ENCODE measurements around the gene COPZ2. TPM values are rescaled to one million over a fixed set of nuclear protein-coding genes. Genes with fewer than 3 reads are reported as not detected.
"Not testable (repeated sequence)": the region's sequence is repeated elsewhere in the genome, so short reads cannot be mapped to it uniquely, and the experiment has no call there.

COPZ2 gene
- total RNA-seq, 1 experiment from 2014 or later, result 40.0 TPM

GRCh38 chr17:48056246-48056745 is 18.7 kb upstream of the COPZ2 start:
- no peak for DNase-seq (ENCODE audit: low spot score)

DNA sequence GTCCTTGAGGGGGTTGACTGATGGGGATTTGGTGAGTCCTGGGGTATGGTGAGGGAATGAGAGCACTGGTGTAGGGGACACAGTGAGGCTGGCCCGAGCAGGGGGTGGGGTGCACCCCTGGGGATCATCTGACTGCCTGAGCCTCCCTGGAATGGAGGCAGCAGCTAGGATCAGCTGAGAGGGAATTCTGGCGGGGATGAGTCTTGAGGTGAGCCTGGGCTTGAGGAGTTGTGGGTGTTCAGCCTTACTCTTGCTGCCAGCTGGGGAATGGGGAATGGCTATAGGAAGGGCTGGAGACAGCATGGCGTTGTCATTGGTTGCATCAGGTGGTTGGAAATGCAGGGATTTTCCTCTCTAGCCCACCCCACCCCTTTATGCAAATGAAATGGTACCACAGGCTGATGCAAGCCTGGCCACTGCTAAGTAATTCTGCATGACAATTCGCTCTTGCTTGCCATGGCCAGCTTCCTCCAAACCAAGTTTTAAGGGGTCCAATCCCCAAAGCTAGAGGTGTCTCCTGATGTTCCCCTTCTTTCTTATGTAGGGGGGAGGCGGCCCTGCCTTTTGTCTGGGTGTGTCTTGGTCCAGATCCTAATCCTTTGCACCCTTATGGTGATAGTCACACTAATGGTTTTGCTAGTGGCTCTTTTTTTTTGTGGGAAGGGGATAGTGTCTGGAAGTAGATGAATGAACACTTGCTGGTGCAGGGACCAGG is 18.1 kb upstream of the COPZ2 start:
- peak; percentile 85 for DNase-seq (ENCODE audit: low spot score)

DNA sequence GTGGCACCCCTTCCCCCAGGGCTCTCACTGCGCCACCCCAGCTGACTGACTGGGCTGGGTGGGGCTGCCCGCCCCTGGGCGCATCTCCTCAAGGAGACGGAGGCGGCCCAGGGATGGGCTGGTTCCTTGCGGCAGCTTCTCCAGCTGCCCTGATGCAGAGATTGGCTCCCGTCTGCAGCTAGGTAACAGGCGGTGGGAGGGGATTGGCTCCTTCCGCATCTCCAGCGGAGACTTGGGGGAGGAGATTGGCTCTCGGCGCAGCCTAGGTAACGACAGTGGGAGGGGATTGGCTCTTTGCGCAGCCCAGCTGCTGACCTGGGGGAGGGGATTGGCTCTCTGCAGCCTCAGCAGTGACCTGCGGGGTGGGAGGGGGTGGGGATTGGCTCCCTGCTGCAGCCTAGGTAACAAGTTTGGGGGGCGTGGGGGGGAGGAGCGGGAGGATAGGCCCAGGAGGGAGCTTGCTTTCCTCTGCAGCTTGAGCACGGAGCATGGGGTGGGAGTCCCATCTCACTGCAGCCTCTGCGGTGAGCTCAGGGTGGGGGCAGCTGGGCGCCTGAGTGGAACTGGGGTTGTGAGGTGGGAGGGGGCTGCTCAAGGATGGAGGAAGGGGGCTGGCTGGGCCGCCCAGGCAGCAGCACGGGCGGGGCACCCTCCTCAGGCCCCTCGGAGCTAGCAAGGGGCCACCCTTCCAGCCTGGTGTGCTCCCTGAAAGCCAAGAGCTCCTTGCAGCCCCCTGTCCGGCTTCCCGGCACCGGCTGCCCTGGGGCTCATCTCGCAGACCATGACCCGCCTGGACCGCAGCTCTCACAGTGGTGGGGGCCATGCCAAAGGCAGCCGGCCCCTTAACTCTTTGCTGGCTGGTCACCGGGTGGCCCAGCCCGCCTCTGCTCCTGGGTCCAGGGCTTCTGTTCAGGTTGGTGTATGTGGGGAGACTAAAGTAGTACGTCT is 16.9 kb upstream of the COPZ2 start:
- peak; percentile 87 for DNase-seq (ENCODE audit: low spot score)

- DNase-seq (ENCODE audit: low spot score), result no peak
Observed at GRCh38 chr17:48053758-48054237, 16.2 kb upstream of the COPZ2 start.

DNA sequence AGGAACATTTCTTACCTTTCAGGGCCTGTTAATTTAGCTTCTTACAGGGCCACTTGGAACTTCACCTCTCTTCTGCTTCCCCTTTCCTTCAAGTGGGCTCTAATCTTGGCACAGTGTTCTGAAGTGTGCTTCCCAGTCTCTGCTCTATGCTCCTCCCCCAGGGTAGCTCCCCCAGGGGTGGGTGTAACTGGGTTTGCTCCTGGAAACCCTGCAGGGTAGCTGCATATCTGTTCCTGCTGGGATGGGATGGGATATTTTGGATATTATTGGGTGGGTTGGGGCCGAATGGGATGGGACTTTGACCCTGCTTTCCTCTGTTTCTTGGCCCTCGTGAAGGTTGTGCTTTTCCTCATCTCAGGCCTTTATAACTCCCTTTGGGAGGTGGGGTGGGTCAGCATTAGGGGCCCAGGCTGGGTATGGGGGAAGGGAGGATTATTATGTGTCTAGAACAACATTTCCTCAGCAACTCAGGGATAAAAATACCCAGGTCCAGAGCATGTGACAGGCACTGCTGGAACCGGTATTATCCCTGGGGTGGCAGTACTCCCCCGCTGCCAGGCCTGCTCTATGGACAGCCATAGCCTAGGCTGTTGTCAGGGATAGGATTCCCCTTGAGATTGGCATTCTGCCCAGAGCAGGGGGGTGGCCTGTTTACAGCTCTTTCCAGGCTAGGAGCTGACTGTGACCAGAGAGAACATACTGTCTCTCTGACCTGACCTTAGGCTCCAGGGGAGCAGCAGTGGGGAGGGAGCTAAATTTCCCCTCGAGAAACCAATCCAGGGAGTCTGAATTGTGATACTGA is 15.6 kb upstream of the COPZ2 start:
- no peak for DNase-seq (ENCODE audit: low spot score)

- DNase-seq (ENCODE audit: low spot score), result no peak
Observed at GRCh38 chr17:48051706-48052486, 14.3 kb upstream of the COPZ2 start.

- DNase-seq (ENCODE audit: low spot score), result no peak
Observed at GRCh38 chr17:48051283-48051682, 13.7 kb upstream of the COPZ2 start.

DNA sequence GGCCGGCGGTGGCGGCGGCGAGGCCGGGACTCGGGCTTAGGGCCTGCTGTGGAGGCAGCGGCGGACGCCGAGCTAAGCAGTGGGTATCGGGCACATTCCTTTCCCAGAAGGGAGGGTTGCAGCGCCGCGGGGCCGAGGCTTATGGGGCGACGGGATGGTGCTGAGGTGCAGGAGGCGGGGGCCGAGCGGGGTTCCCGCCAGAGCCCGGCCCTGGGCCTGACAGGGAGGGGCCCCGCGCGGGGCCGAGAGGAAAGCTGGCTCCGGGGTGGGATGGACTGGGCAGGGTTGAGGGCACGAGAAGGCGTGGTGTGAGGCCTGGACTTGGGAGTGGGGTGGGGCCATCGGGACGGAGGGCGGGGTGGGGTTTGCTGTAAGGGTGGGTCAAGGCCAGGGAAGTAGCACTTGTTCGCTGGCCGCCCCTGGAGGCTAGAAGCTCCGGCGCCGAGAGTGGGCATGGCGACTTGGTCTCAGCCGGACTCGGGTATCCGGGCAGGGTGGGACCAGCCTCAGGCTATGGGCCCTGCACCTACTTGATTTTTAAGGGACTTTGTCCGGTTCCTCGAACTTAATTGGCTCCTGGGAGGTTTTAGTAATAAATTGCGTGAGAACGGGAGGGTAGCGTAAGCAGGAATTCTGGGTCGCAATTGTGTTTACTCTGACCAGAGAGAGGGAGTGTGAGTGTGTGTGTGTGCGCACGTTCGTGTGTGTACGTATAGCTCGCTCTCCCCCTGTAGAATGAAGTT is 11.0 kb upstream of the COPZ2 start:
- peak; percentile 94 for DNase-seq (ENCODE audit: low spot score)

- peak; percentile 100 for DNase-seq (ENCODE audit: low spot score)
Observed at GRCh38 chr17:48047741-48048383, 10.3 kb upstream of the COPZ2 start, which contains the start of gene NFE2L1. TSS of gene NFE2L1 (plus strand) at chr17:48048359. CDS start at chr17:48051119, 2,760 bp downstream.

DNA sequence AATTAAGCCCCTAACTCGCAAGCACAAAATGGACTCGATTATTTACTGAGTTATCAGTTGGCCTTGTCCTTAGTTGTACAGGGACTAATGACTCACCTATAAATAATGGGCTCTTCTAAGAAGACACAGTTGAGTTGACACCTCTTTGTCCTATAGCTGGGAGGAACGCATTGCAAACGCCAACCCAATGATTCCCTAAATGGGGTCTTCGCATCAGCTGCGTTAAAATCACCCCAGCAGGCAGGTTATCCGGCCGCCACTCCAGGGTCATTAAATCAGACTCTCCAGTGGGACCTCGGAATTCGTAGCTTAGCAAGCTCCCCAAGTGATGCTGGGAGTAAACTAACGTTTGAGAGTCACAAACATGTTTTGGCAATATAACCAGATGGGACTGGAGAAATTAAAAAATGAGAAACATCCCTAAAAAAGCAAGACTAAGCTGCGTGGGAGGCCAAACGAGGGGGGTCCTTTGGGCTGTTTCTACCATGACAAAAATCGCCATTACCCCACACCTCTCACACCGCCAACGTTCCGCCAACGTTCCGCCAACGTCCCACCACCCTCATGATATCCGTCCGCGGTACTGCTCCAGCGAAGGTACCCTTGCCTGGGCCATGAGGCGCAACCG is 9.6 kb upstream of the COPZ2 start:
- DNase-seq (ENCODE audit: low spot score), result no peak

DNA sequence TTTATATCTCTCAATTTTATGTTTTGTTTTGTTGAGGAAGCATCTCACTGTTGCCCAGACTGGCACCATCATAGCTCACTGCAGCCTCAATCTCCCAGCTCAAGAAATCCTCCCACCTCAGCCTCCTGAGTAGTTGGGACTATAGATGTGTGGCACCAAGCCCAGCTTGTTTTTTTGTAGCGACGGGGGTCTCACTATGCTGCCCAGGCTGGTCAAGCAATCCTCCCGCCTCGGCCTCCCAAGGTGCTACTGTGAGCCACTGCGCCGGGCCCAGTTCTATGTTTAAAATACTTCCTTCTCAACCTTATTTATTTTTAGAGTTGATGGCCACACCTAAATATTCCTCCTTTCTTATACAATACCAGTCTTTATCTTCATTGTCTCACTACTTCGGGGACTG is 8.7 kb upstream of the COPZ2 start:
- DNase-seq (ENCODE audit: low spot score), result no peak

DNA sequence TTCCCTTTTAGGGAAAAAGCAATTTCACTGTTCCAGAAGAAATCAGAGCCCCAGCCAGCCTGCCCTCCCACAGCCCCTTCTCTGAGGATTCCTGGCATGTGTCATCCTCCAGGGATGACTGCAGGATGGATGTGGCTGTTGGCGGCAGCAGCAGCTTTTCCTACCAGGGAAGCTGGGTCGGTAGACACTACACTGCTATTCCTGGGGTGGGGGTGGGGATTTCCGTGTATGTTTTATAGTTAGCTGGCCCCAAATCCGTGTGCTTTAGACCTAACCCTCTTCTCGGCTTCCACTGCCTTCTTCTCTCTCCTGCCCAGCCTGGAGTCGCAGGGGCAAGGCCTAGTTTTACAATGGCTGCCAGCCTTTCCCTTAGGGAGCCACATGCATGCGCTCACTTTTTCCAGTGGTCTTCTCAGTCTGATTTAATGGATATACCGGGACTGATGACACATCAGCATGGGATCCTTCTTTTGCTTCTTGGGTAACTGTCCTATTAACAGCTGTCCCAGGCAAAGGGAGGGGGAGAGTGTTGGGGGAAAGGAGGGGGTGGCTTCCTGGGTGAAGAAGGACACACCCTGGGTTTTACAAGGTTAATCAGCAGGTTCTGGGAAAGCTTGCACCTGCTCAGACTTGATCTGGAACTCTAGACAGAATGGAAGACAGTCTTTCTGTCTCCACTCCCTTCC is 7.9 kb upstream of the COPZ2 start:
- peak; percentile 55 for DNase-seq (ENCODE audit: low spot score)

GRCh38 chr17:48044851-48045250 is 7.3 kb upstream of the COPZ2 start:
- no peak for DNase-seq (ENCODE audit: low spot score)

GRCh38 chr17:48043176-48043575 is 5.6 kb upstream of the COPZ2 start:
- no peak for DNase-seq (ENCODE audit: low spot score)

GRCh38 chr17:48038687-48039086 is 1.1 kb upstream of the COPZ2 start:
- no peak for DNase-seq (ENCODE audit: low spot score)

GRCh38 chr17:48037838-48038323 is 284 bp upstream of the COPZ2 start:
- DNase-seq (ENCODE audit: low spot score), result no peak

- no peak for DNase-seq (ENCODE audit: low spot score)
Observed at GRCh38 chr17:48036693-48037035, 933 bp downstream of the COPZ2 start.

- not testable (repeated sequence) for DNase-seq (ENCODE audit: low spot score)
Observed at GRCh38 chr17:48034734-48035133, 2.9 kb downstream of the COPZ2 start.
